CD4-positive, alpha-beta memory T cell (primary cell): Measurements from ENCODE around the gene TNFSF11. TPM values are rescaled to one million over a fixed set of nuclear protein-coding genes. Genes with fewer than 3 reads are reported as not detected.

Experiments used
- CTCF ChIA-PET: fragments of 350-600 bp; sonication (Branson Sonifier 250); formaldehyde crosslinking; loops from one replicate; lab custom pipeline; 2021; ENCODE audit warnings: inconsistent platforms; ENCODE audit not compliant: partially characterized antibody; lab: Charles Lee
- POLR2A ChIA-PET: fragments of 350-600 bp; sonication (Branson Sonifier 250); formaldehyde crosslinking; loops from one replicate; lab custom pipeline; 2021; ENCODE audit not compliant: partially characterized antibody; lab: Charles Lee
- DNase-seq, 5 donors: peaks; one replicate each; pipeline versions ENCODE4 v3.0.0 to v3.0.0-alpha.2; 2020 to 2022; ENCODE audit warnings: mixed read lengths in 1 of 5
- H3K27ac ChIP-seq: one replicate; pipeline ENCODE4 v1.7.0; 2013; ENCODE audit warnings: low read depth, low read length
- H3K27me3 ChIP-seq: 2 replicates; pipeline ENCODE4 v1.7.0; 2013; ENCODE audit warnings: mild to moderate bottlenecking, low read length, moderate library complexity; ENCODE audit not compliant: insufficient read depth
- H3K36me3 ChIP-seq: 2 replicates; pipeline ENCODE4 v1.7.0; 2013; ENCODE audit warnings: mild to moderate bottlenecking, low read length, moderate library complexity; ENCODE audit not compliant: insufficient read depth
- H3K4me1 ChIP-seq: 2 replicates; pipeline ENCODE4 v1.7.0; 2013; ENCODE audit warnings: mild to moderate bottlenecking, low read length, moderate library complexity; ENCODE audit not compliant: insufficient read depth
- H3K4me3 ChIP-seq, 2 donors: one replicate each; pipeline ENCODE4 v1.7.0; 2013; ENCODE audit warnings: low read length in 2 of 2, mild to moderate bottlenecking in 1 of 2
- H3K9me3 ChIP-seq, 2 donors: one replicate each; pipeline ENCODE4 v1.7.0; 2013; ENCODE audit warnings: low read length in 2 of 2, control low read depth in 1 of 2; ENCODE audit not compliant: control insufficient read depth in 1 of 2
- H3K27ac Mint-ChIP-seq, 7 donors: one replicate each; pipeline ENCODE4 v1.8.0; 2020 to 2021; ENCODE audit warnings: mixed read lengths in 7 of 7, mild to moderate bottlenecking in 6 of 7, inconsistent platforms in 3 of 7, moderate library complexity in 3 of 7
- H3K27me3 Mint-ChIP-seq, 2 donors: one replicate each; pipeline ENCODE4 v1.8.0; 2020 to 2021; ENCODE audit warnings: mixed read lengths in 2 of 2
- H3K36me3 Mint-ChIP-seq, 2 donors: one replicate each; pipeline ENCODE4 v1.8.0; 2020 to 2021; ENCODE audit warnings: mixed read lengths in 2 of 2, inconsistent platforms in 1 of 2, mild to moderate bottlenecking in 1 of 2
- H3K4me1 Mint-ChIP-seq, 4 donors: one replicate each; pipeline ENCODE4 v1.8.0; 2020 to 2021; ENCODE audit warnings: mixed read lengths in 4 of 4, mild to moderate bottlenecking in 1 of 4
- H3K4me3 Mint-ChIP-seq, 8 donors: one replicate each; pipeline ENCODE4 v1.8.0; 2020 to 2021; ENCODE audit warnings: mixed read lengths in 8 of 8, mild to moderate bottlenecking in 7 of 8, moderate library complexity in 6 of 8, inconsistent platforms in 3 of 8
- H3K9me3 Mint-ChIP-seq, 8 donors: one replicate each; pipeline ENCODE4 v1.8.0; 2020 to 2021; ENCODE audit warnings: mixed read lengths in 8 of 8, mild to moderate bottlenecking in 5 of 8, inconsistent platforms in 3 of 8, moderate library complexity in 1 of 8
- intact Hi-C: fragments of 100-400 bp; cut with micrococcal nuclease; formaldehyde crosslinking; loops from one replicate; pipeline ENCODE4 v1.15.1; 2023
- polyA plus RNA-seq, 2 donors: library from polyadenylated mRNA; unstranded; fragments of 300-500 nt; fragmentation: Illumina TruSeq; gene quantifications; one replicate each; pipeline ENCODE4 v1.2.3, GENCODE V29; 2021
- total RNA-seq, 2 experiments: library from RNA; stranded (reverse); gene quantifications; one replicate each; pipeline ENCODE4 v1.2.3, GENCODE V29; 2021

The TNFSF11 gene
- total and polyA plus RNA-seq, 4 experiments from 2014 or later: 0.18 to 0.38 (median 0.33) TPM

GRCh38 chr13:42534785-42535184 lies 39.2 kb upstream of the TNFSF11 start:
- H3K27me3 ChIP-seq: no peaks in the 10 kb centered on the region
- no peak overlapping the region for H3K4me3 ChIP-seq
- Mint-ChIP-seq H3K36me3 (no peaks in the 10 kb centered on the region), H3K4me3 (no peak overlapping the region), H3K27ac (no peak overlapping the region), H3K9me3 (peaks cover 0 to 3% (median 0%) of the 10 kb centered on the region in 8 donors), H3K27me3 (peaks cover 0 to 3% of the 10 kb centered on the region in 2 donors), H3K4me1 (peaks cover 7 to 9% (median 7%) of the 10 kb centered on the region in 4 donors)
- ChIA-PET POLR2A (no interaction called here), CTCF (no interaction called here)
- no peak for DNase-seq
- no peaks in the 10 kb centered on the region for H3K36me3 ChIP-seq
- no peak overlapping the region for H3K27ac ChIP-seq
- peaks cover 7% of the 10 kb centered on the region for H3K4me1 ChIP-seq
- no peaks in the 10 kb centered on the region for H3K9me3 ChIP-seq
- intact Hi-C loops: no loop called here

- no peak for DNase-seq
- no peak overlapping the region for H3K4me3 Mint-ChIP-seq
- Histone ChIP-seq H3K27ac (no peak overlapping the region), H3K9me3 (no peaks in the 10 kb centered on the region), H3K4me1 (no peaks in the 10 kb centered on the region), H3K4me3 (no peak overlapping the region), H3K27me3 (no peaks in the 10 kb centered on the region), H3K36me3 (no peaks in the 10 kb centered on the region)
- no peaks in the 10 kb centered on the region for H3K4me1 Mint-ChIP-seq
- peak overlapping the region in 1 of 7 donors; percentile 12 for H3K27ac Mint-ChIP-seq
- CTCF ChIA-PET: no interaction called here
- H3K9me3 Mint-ChIP-seq: peaks cover 0 to 3% (median 0%) of the 10 kb centered on the region in 8 donors
- peaks cover 0 to 3% of the 10 kb centered on the region in 2 donors for H3K27me3 Mint-ChIP-seq
- intact Hi-C loops: no loop called here
- no peaks in the 10 kb centered on the region for H3K36me3 Mint-ChIP-seq
- POLR2A ChIA-PET: no interaction called here
These were observed 35.0 kb upstream of the TNFSF11 start for GRCh38 chr13:42538996-42539395.

- POLR2A ChIA-PET: no interaction called here
- H3K4me3 Mint-ChIP-seq: no peak overlapping the region
These were observed 34.3 kb upstream of the TNFSF11 start for GRCh38 chr13:42539670-42540069.

GRCh38 chr13:42543215-42543797 lies 30.6 kb upstream of the TNFSF11 start:
- Mint-ChIP-seq H3K27ac (no peak overlapping the region), H3K4me3 (no peak overlapping the region), H3K4me1 (no peaks in the 10 kb centered on the region), H3K36me3 (no peaks in the 10 kb centered on the region), H3K27me3 (no peaks in the 10 kb centered on the region), H3K9me3 (no peaks in the 10 kb centered on the region)
- Histone ChIP-seq H3K4me3 (no peak overlapping the region), H3K36me3 (no peaks in the 10 kb centered on the region), H3K27me3 (no peaks in the 10 kb centered on the region), H3K9me3 (no peaks in the 10 kb centered on the region), H3K27ac (no peak overlapping the region), H3K4me1 (no peaks in the 10 kb centered on the region)
- DNase-seq: no peak
- intact Hi-C loops: no loop called here
- ChIA-PET CTCF (no interaction called here), POLR2A (no interaction called here)

More at GRCh38 chr13:42539670-42540069, 34.3 kb upstream of the TNFSF11 start:
- H3K27me3 ChIP-seq: no peaks in the 10 kb centered on the region
- CTCF ChIA-PET: no interaction called here
- no peak overlapping the region for H3K4me3 ChIP-seq
- H3K27ac ChIP-seq: no peak overlapping the region
- Mint-ChIP-seq H3K27me3 (peaks cover 0 to 3% of the 10 kb centered on the region in 2 donors), H3K27ac (no peak overlapping the region), H3K9me3 (peaks cover 0 to 3% (median 0%) of the 10 kb centered on the region in 8 donors), H3K4me1 (no peaks in the 10 kb centered on the region), H3K36me3 (no peaks in the 10 kb centered on the region)
- no peaks in the 10 kb centered on the region for H3K9me3 ChIP-seq
- no peak for DNase-seq
- H3K36me3 ChIP-seq: no peaks in the 10 kb centered on the region
- H3K4me1 ChIP-seq: no peaks in the 10 kb centered on the region
- intact Hi-C loops: no loop called here

- no peaks in the 10 kb centered on the region for H3K4me1 Mint-ChIP-seq
These were observed 29.6 kb upstream of the TNFSF11 start for GRCh38 chr13:42544246-42544926.

GRCh38 chr13:42545842-42546241 lies 28.1 kb upstream of the TNFSF11 start:
- Histone ChIP-seq H3K9me3 (no peaks in the 10 kb centered on the region), H3K36me3 (no peaks in the 10 kb centered on the region), H3K27me3 (no peaks in the 10 kb centered on the region), H3K27ac (no peak overlapping the region), H3K4me3 (no peak overlapping the region), H3K4me1 (no peaks in the 10 kb centered on the region)
- intact Hi-C loops: no loop called here
- Mint-ChIP-seq H3K27me3 (no peaks in the 10 kb centered on the region), H3K4me3 (no peak overlapping the region), H3K36me3 (no peaks in the 10 kb centered on the region), H3K9me3 (no peaks in the 10 kb centered on the region), H3K4me1 (no peaks in the 10 kb centered on the region), H3K27ac (no peak overlapping the region)
- ChIA-PET POLR2A (no interaction called here), CTCF (no interaction called here)
- no peak for DNase-seq

More at GRCh38 chr13:42544246-42544926, 29.6 kb upstream of the TNFSF11 start:
- ChIA-PET CTCF (no interaction called here), POLR2A (no interaction called here)
- Histone ChIP-seq H3K36me3 (no peaks in the 10 kb centered on the region), H3K4me1 (no peaks in the 10 kb centered on the region), H3K9me3 (no peaks in the 10 kb centered on the region), H3K4me3 (no peak overlapping the region), H3K27me3 (no peaks in the 10 kb centered on the region), H3K27ac (no peak overlapping the region)
- Mint-ChIP-seq H3K27ac (no peak overlapping the region), H3K27me3 (no peaks in the 10 kb centered on the region), H3K9me3 (no peaks in the 10 kb centered on the region), H3K4me3 (no peak overlapping the region), H3K36me3 (no peaks in the 10 kb centered on the region)
- DNase-seq: no peak
- intact Hi-C loops: no loop called here

- Mint-ChIP-seq H3K27me3 (no peaks in the 10 kb centered on the region), H3K4me3 (no peak overlapping the region), H3K27ac (no peak overlapping the region), H3K9me3 (no peaks in the 10 kb centered on the region), H3K4me1 (no peaks in the 10 kb centered on the region), H3K36me3 (no peaks in the 10 kb centered on the region)
- Histone ChIP-seq H3K9me3 (no peaks in the 10 kb centered on the region), H3K27me3 (no peaks in the 10 kb centered on the region), H3K27ac (no peak overlapping the region), H3K4me3 (no peak overlapping the region), H3K36me3 (no peaks in the 10 kb centered on the region), H3K4me1 (no peaks in the 10 kb centered on the region)
- DNase-seq: no peak
- POLR2A ChIA-PET: no interaction called here
- CTCF ChIA-PET: no interaction called here
- intact Hi-C loops: no loop called here
These were observed 26.3 kb upstream of the TNFSF11 start for GRCh38 chr13:42547612-42548011.
